Measurements from ENCODE around the gene ACOT11. TPM values are rescaled to one million over a fixed set of nuclear protein-coding genes. Genes with fewer than 3 reads are reported as not detected.

Gene ACOT11
- polyA plus RNA-seq, 1 of the 3 experiments (the other 2 are of a cell fraction), result 6.9 TPM

DNA sequence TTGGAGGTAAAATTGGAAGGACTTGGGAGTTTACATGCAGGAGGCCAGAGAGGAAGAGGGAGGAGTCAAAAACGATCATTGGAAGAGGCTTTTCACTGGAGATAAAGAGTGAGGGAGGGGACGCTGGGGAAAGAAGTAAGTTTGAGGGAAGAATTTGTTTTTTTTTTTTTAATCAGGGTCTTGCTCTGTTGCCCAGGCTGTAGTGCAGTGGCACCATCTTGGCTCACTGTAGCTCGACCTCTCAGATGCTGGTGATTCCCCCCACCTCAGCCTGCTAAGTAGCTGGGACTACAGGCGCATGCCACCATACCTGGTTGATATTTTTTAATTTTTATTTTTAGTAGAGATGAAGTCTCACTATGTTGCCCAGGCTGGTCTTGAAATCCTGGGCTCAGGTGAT is 92.3 kb downstream of the ACOT11 start:
- no peaks in the 10 kb centered on the region for H3K79me2 ChIP-seq (ENCODE audit: insufficient read depth)
- no peaks in the 10 kb centered on the region for H3K36me3 ChIP-seq (replicated peaks in 1 of 2; ENCODE audit: control insufficient read depth in 1 of 2, insufficient read depth in 2 of 2, low read length in 1 of 2)
- H3K9me2 ChIP-seq, result no peaks in the 10 kb centered on the region
- CTCF ChIA-PET, result no interaction called here
- no peaks in the 10 kb centered on the region for H3K27me3 ChIP-seq (ENCODE audit: insufficient read depth)
- 61% methylated on average over 4 of the region's 4 CpGs for WGBS (ENCODE audit: low lambda C conversion rate)
- H3F3A ChIP-seq (replicated peaks; ENCODE audit: insufficient read depth), result no peaks in the 10 kb centered on the region
- no peak overlapping the region for H3K4me2 ChIP-seq
- 0 out of 2 replicates have a peak, but pooled peaks cover 7% of the 10 kb centered on the region for H3K9me3 ChIP-seq
- no peaks in the 10 kb centered on the region for H3K4me1 ChIP-seq (ENCODE audit: control insufficient read depth in 1 of 2, insufficient read depth in 2 of 2, low read depth in 1 of 2, low read length in 1 of 2)
- no peak for DNase-seq
- no peak overlapping the region for H2AFZ ChIP-seq (ENCODE audit: low read depth)
- no peak overlapping the region for H3K27ac ChIP-seq (ENCODE audit: low read depth in 2 of 2, low read length in 1 of 2)
- TF ChIP-seq RAD21 (IDR thresholded peaks at IDR 0.05; ENCODE audit: low read length) (no peak), EP300 (IDR thresholded peaks at IDR 0.05; ENCODE audit: borderline replicate concordance in 1 of 2, low read depth in 1 of 2, low read length in 1 of 2) (no peak), RXRA (IDR thresholded peaks at IDR 0.05; ENCODE audit: borderline replicate concordance, low read depth) (no peak), REST (IDR thresholded peaks at IDR 0.05; ENCODE audit: low read depth, low read length) (no peak), POLR2AphosphoS5 (IDR thresholded peaks at IDR 0.05; ENCODE audit: low read depth, low read length) (no peak)
- TF ChIP-seq, protein P1, sequence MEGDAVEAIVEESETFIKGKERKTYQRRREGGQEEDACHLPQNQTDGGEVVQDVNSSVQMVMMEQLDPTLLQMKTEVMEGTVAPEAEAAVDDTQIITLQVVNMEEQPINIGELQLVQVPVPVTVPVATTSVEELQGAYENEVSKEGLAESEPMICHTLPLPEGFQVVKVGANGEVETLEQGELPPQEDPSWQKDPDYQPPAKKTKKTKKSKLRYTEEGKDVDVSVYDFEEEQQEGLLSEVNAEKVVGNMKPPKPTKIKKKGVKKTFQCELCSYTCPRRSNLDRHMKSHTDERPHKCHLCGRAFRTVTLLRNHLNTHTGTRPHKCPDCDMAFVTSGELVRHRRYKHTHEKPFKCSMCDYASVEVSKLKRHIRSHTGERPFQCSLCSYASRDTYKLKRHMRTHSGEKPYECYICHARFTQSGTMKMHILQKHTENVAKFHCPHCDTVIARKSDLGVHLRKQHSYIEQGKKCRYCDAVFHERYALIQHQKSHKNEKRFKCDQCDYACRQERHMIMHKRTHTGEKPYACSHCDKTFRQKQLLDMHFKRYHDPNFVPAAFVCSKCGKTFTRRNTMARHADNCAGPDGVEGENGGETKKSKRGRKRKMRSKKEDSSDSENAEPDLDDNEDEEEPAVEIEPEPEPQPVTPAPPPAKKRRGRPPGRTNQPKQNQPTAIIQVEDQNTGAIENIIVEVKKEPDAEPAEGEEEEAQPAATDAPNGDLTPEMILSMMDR (IDR thresholded peaks at IDR 0.05), result no peak
- TF ChIP-seq, protein P2, sequence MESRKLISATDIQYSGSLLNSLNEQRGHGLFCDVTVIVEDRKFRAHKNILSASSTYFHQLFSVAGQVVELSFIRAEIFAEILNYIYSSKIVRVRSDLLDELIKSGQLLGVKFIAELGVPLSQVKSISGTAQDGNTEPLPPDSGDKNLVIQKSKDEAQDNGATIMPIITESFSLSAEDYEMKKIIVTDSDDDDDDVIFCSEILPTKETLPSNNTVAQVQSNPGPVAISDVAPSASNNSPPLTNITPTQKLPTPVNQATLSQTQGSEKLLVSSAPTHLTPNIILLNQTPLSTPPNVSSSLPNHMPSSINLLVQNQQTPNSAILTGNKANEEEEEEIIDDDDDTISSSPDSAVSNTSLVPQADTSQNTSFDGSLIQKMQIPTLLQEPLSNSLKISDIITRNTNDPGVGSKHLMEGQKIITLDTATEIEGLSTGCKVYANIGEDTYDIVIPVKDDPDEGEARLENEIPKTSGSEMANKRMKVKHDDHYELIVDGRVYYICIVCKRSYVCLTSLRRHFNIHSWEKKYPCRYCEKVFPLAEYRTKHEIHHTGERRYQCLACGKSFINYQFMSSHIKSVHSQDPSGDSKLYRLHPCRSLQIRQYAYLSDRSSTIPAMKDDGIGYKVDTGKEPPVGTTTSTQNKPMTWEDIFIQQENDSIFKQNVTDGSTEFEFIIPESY (IDR thresholded peaks at IDR 0.05; ENCODE audit: borderline replicate concordance, low read depth), result no peak
- no peak overlapping the region for H3K4me3 ChIP-seq (ENCODE audit: low read depth in 2 of 2, low read length in 1 of 2)
- POLR2A ChIA-PET, result no interaction called here
- H3K9ac ChIP-seq, result no peak overlapping the region
- H4K20me1 ChIP-seq (ENCODE audit: insufficient read depth), result no peaks in the 10 kb centered on the region
